ENCODE measurements around the gene ZNF436. TPM values are rescaled to one million over a fixed set of nuclear protein-coding genes. Genes with fewer than 3 reads are reported as not detected.

The ZNF436 gene
- polyA plus RNA-seq, 2 donors = 6.2 to 9.6 TPM

DNA sequence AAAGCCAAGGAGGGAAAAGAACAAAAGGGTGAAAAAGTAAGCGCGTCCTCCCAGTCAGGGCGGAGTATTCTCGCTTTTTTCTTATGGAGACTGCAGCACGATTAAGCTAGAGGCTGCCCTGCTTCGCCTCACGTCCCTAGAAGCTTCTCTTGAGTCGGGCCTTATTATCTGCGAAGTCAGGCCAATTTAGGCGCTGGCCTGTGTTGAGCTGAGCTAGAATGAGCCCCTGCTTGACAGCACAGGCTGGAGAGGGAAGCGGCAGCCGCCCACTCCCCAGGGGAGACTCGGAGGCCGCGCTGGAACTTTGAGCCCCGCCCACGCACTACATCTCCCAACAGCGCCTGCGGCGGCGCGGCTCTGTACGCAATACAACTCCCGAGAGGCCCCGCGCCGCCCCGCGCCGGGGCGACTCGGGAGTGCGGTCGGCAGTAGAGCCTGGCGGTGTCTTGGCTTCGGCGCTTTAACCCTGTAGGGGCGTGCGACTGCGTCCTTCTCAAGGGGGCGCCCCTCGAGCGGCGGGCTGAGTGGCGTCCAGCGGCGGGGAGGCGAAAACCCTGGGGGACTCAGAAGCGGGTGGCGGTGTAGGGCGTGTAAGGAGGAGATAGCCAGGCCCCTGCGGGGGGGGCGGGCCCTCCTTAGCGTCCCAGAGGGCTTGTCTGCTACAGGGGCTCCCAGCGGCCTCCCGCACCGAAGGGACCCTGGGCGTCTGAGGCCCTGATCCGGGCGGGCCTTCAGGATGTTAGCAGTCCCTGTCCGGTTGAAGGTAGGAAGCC lies 888 bp downstream of the ZNF436 start:
- H3K9me3 ChIP-seq (ENCODE audit: control insufficient read depth in 2 of 2, insufficient read depth in 1 of 2, low read depth in 1 of 2, low read length in 1 of 2) = peaks cover 0 to 2% of the 10 kb centered on the region in 2 donors
- no peaks in the 10 kb centered on the region for H3K27me3 ChIP-seq (ENCODE audit: control insufficient read depth in 1 of 2, insufficient read depth in 2 of 2, low read length in 2 of 2)
- peaks cover 0 to under 1% of the 10 kb centered on the region in 2 donors for H3K36me3 ChIP-seq (ENCODE audit: control insufficient read depth in 2 of 2, insufficient read depth in 2 of 2, low read length in 1 of 2)
- peak overlapping the region; percentile 84 to 95 for H3K4me3 ChIP-seq (ENCODE audit: low read depth in 1 of 2, low read length in 2 of 2)
- H3K4me1 ChIP-seq (ENCODE audit: control insufficient read depth in 2 of 2, insufficient read depth in 2 of 2, low read length in 1 of 2) = peaks cover 7 to 14% of the 10 kb centered on the region in 2 donors
- 1% methylated on average over 61 of the region's 61 CpGs for WGBS, 2 donors
- H3K27ac ChIP-seq (ENCODE audit: low read depth in 2 of 2, low read length in 1 of 2) = peak overlapping the region; percentile 93 to 99

GRCh38 chr1:23367791-23368561 lies 1.7 kb downstream of the ZNF436 start:
- WGBS, 2 donors = 1 to 2% methylated on average over 35 to 41 of the region's 41 CpGs
- peak overlapping the region; percentile 84 to 95 for H3K4me3 ChIP-seq (ENCODE audit: low read depth in 1 of 2, low read length in 2 of 2)
- H3K4me1 ChIP-seq (ENCODE audit: control insufficient read depth in 2 of 2, insufficient read depth in 2 of 2, low read length in 1 of 2) = peaks cover 7 to 14% of the 10 kb centered on the region in 2 donors
- peaks cover 0 to 5% of the 10 kb centered on the region in 2 donors for H3K9me3 ChIP-seq (ENCODE audit: control insufficient read depth in 2 of 2, insufficient read depth in 1 of 2, low read depth in 1 of 2, low read length in 1 of 2)
- H3K36me3 ChIP-seq (ENCODE audit: control insufficient read depth in 2 of 2, insufficient read depth in 2 of 2, low read length in 1 of 2) = peaks cover 4% of the 10 kb centered on the region in 2 donors
- H3K27me3 ChIP-seq (ENCODE audit: control insufficient read depth in 1 of 2, insufficient read depth in 2 of 2, low read length in 2 of 2) = no peaks in the 10 kb centered on the region
- H3K27ac ChIP-seq (ENCODE audit: low read depth in 2 of 2, low read length in 1 of 2) = peak overlapping the region; percentile 93 to 99

GRCh38 chr1:23367451-23367790 lies 2.2 kb downstream of the ZNF436 start:
- WGBS, 2 donors = 32 to 37% methylated on average over 9 of the region's 9 CpGs
- Histone ChIP-seq H3K36me3 (ENCODE audit: control insufficient read depth in 2 of 2, insufficient read depth in 2 of 2, low read length in 1 of 2) (peaks cover 10% of the 10 kb centered on the region in 2 donors), H3K4me1 (ENCODE audit: control insufficient read depth in 2 of 2, insufficient read depth in 2 of 2, low read length in 1 of 2) (peaks cover 7 to 14% of the 10 kb centered on the region in 2 donors)

DNA sequence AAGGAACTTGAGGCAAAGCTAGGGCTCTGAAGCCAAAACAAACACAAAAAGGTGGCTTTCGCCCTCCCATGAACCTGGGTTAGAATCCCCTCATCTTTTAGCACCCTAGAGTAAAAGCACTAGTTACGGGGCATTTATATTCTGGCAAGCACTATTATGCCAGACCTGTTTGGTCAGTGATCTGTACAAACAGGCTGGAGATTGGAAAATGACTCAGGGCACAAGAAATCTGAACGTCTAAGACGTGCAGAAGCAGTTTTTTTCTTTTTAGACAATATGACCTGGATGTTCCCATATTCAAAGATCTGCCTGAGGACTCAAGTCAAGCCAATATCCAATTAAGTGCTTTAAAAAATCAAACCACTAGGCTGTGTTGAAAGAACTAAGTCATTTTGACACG lies 3.0 kb downstream of the ZNF436 start:
- Histone ChIP-seq H3K4me1 (ENCODE audit: control insufficient read depth in 2 of 2, insufficient read depth in 2 of 2, low read length in 1 of 2) (peaks cover 7 to 8% of the 10 kb centered on the region in 2 donors), H3K27ac (ENCODE audit: low read depth in 2 of 2, low read length in 1 of 2) (peak overlapping the region; percentile 85 to 86), H3K36me3 (ENCODE audit: control insufficient read depth in 2 of 2, insufficient read depth in 2 of 2, low read length in 1 of 2) (peaks cover 16% of the 10 kb centered on the region in 2 donors), H3K9me3 (ENCODE audit: control insufficient read depth in 2 of 2, insufficient read depth in 1 of 2, low read depth in 1 of 2, low read length in 1 of 2) (peaks cover 4 to 17% of the 10 kb centered on the region in 2 donors), H3K27me3 (ENCODE audit: control insufficient read depth in 1 of 2, insufficient read depth in 2 of 2, low read length in 2 of 2) (no peaks in the 10 kb centered on the region), H3K4me3 (ENCODE audit: low read depth in 1 of 2, low read length in 2 of 2) (peak overlapping the region in 1 of 2 donors; percentile 95)
- 46 to 51% methylated on average over 5 of the region's 5 CpGs for WGBS, 2 donors

More at GRCh38 chr1:23367451-23367790, 2.2 kb downstream of the ZNF436 start:
- Histone ChIP-seq H3K4me3 (ENCODE audit: low read depth in 1 of 2, low read length in 2 of 2) (peak overlapping the region; percentile 69 to 95), H3K27ac (ENCODE audit: low read depth in 2 of 2, low read length in 1 of 2) (peak overlapping the region; percentile 85 to 99), H3K27me3 (ENCODE audit: control insufficient read depth in 1 of 2, insufficient read depth in 2 of 2, low read length in 2 of 2) (no peaks in the 10 kb centered on the region), H3K9me3 (ENCODE audit: control insufficient read depth in 2 of 2, insufficient read depth in 1 of 2, low read depth in 1 of 2, low read length in 1 of 2) (peaks cover 0 to 11% of the 10 kb centered on the region in 2 donors)

GRCh38 chr1:23366146-23366545 lies 3.5 kb downstream of the ZNF436 start:
- H3K4me1 ChIP-seq (ENCODE audit: control insufficient read depth in 2 of 2, insufficient read depth in 2 of 2, low read length in 1 of 2) = peaks cover 5 to 6% of the 10 kb centered on the region in 2 donors
- H3K27ac ChIP-seq (ENCODE audit: low read depth in 2 of 2, low read length in 1 of 2) = peak overlapping the region; percentile 64 to 72
- 52 to 54% methylated on average over 2 of the region's 2 CpGs for WGBS, 2 donors
- peaks cover 20 to 21% of the 10 kb centered on the region in 2 donors for H3K36me3 ChIP-seq (ENCODE audit: control insufficient read depth in 2 of 2, insufficient read depth in 2 of 2, low read length in 1 of 2)
- no peaks in the 10 kb centered on the region for H3K27me3 ChIP-seq (ENCODE audit: control insufficient read depth in 1 of 2, insufficient read depth in 2 of 2, low read length in 2 of 2)
- peak overlapping the region in 1 of 2 donors; percentile 95 for H3K4me3 ChIP-seq (ENCODE audit: low read depth in 1 of 2, low read length in 2 of 2)
- peaks cover 4 to 20% of the 10 kb centered on the region in 2 donors for H3K9me3 ChIP-seq (ENCODE audit: control insufficient read depth in 2 of 2, insufficient read depth in 1 of 2, low read depth in 1 of 2, low read length in 1 of 2)

GRCh38 chr1:23362218-23362713 lies 7.4 kb downstream of the ZNF436 start:
- 98 to 99% methylated on average over 13 of the region's 13 CpGs for WGBS, 2 donors
- peaks cover 4 to 24% of the 10 kb centered on the region in 2 donors for H3K9me3 ChIP-seq (ENCODE audit: control insufficient read depth in 2 of 2, insufficient read depth in 1 of 2, low read depth in 1 of 2, low read length in 1 of 2)

DNA sequence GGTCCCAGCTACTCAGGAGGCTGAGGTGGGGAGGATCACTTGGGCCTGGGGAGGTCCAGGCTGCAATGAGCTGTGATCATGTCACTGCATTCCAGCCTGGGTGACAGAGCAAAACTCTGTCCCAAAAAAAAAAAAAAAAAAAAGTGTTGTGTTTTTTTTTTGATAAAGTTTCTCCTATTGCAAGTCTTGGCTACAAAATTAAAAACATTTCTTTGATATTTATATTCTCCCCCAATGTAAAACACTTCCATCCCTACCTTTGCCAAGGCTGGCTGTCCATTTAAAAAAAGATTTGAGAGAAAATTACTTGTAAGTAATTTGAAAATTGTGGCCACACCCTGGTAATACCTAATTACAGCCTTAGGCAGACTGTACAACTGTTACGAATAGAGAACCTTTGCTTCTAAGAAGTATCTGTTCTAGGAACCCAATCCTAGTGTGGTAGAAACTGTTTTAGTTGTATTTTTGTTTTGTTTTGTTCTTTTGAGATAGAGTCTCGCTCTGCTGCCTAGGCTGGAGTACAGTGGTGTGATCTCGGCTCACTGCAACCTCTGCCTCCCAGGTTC lies 11.2 kb downstream of the ZNF436 start:
- H3K4me1 ChIP-seq (ENCODE audit: control insufficient read depth in 2 of 2, insufficient read depth in 2 of 2, low read length in 1 of 2) = no peaks in the 10 kb centered on the region
- WGBS, 2 donors = 86 to 90% methylated on average over 3 of the region's 3 CpGs
- H3K27me3 ChIP-seq (ENCODE audit: control insufficient read depth in 1 of 2, insufficient read depth in 2 of 2, low read length in 2 of 2) = no peaks in the 10 kb centered on the region
- peaks cover 4 to 19% of the 10 kb centered on the region in 2 donors for H3K9me3 ChIP-seq (ENCODE audit: control insufficient read depth in 2 of 2, insufficient read depth in 1 of 2, low read depth in 1 of 2, low read length in 1 of 2)
- no peak overlapping the region for H3K4me3 ChIP-seq (ENCODE audit: low read depth in 1 of 2, low read length in 2 of 2)
- H3K27ac ChIP-seq (ENCODE audit: low read depth in 2 of 2, low read length in 1 of 2) = no peak overlapping the region
- peaks cover 20 to 22% of the 10 kb centered on the region in 2 donors for H3K36me3 ChIP-seq (ENCODE audit: control insufficient read depth in 2 of 2, insufficient read depth in 2 of 2, low read length in 1 of 2)

More at GRCh38 chr1:23362218-23362713, 7.4 kb downstream of the ZNF436 start:
- Histone ChIP-seq H3K4me1 (ENCODE audit: control insufficient read depth in 2 of 2, insufficient read depth in 2 of 2, low read length in 1 of 2) (no peaks in the 10 kb centered on the region), H3K27me3 (ENCODE audit: control insufficient read depth in 1 of 2, insufficient read depth in 2 of 2, low read length in 2 of 2) (no peaks in the 10 kb centered on the region), H3K36me3 (ENCODE audit: control insufficient read depth in 2 of 2, insufficient read depth in 2 of 2, low read length in 1 of 2) (peaks cover 21 to 25% of the 10 kb centered on the region in 2 donors), H3K4me3 (ENCODE audit: low read depth in 1 of 2, low read length in 2 of 2) (peak overlapping the region in 1 of 2 donors; percentile 7), H3K27ac (ENCODE audit: low read depth in 2 of 2, low read length in 1 of 2) (no peak overlapping the region)

GRCh38 chr1:23357138-23357908 lies 12.3 kb downstream of the ZNF436 start:
- Histone ChIP-seq H3K4me3 (ENCODE audit: low read depth in 1 of 2, low read length in 2 of 2) (no peak overlapping the region), H3K9me3 (ENCODE audit: control insufficient read depth in 2 of 2, insufficient read depth in 1 of 2, low read depth in 1 of 2, low read length in 1 of 2) (peaks cover 4 to 13% of the 10 kb centered on the region in 2 donors), H3K27me3 (ENCODE audit: control insufficient read depth in 1 of 2, insufficient read depth in 2 of 2, low read length in 2 of 2) (no peaks in the 10 kb centered on the region), H3K27ac (ENCODE audit: low read depth in 2 of 2, low read length in 1 of 2) (no peak overlapping the region), H3K4me1 (ENCODE audit: control insufficient read depth in 2 of 2, insufficient read depth in 2 of 2, low read length in 1 of 2) (no peaks in the 10 kb centered on the region), H3K36me3 (ENCODE audit: control insufficient read depth in 2 of 2, insufficient read depth in 2 of 2, low read length in 1 of 2) (peaks cover 11 to 14% of the 10 kb centered on the region in 2 donors)
- WGBS, 2 donors = 50 to 54% methylated on average over 3 of the region's 3 CpGs

All from esophagus (tissue), 2 donors.